ENCODE results near the gene RXYLT1.

Gene RXYLT1

DNA sequence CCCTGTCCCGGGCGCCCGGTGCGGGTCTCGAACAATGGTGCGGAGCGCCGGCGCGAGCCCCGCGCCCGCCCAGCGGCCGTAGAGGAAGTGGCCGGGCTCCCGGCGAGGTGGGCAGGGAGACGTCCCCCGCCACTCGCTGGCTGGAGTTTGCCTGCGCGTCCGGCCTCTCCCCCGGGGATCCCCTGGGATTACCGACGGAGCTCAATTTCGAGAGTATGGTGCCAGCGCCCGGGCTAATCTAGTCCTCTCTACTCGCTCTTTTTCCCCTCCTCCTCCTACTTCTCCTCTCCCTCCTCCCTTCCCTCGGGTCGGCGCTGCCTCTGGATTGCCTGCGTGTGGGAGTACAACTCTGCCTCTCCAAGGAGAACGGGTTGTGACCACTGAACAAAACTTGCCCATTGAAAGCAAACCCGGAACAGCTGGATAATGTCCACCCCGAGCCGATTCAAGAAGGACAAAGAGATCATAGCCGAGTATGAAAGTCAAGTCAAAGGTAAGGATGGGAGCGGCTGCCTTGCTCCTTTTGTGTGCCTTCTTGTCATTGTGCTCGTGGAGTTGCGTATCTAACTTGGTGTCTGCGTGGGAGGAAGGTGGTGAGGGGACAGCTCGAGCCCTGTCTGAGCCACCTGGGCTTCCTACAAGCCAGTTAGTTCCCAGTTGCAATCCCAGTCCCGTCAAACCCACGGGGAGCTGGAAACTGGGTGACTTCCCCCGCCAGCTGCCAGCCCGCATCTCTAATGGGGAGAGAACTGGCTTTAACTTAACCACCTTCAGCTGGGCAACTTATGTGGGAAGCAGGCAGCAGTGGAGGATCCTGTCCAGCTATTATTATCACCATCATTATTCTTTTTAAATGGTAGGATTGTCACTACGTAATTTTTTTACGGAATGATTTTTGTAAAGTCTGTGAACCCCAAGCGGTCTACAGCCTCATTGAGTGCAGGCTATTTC lies 65.0 kb downstream of the RXYLT1 start, which contains the start of gene SRGAP1:
SRGAP1 (plus strand) TSS at position 310 of the 951 bp plus-strand sequence; CDS start at position 427, 117 bp downstream.
- DNase-seq = peak; percentile 65 to 80

DNA sequence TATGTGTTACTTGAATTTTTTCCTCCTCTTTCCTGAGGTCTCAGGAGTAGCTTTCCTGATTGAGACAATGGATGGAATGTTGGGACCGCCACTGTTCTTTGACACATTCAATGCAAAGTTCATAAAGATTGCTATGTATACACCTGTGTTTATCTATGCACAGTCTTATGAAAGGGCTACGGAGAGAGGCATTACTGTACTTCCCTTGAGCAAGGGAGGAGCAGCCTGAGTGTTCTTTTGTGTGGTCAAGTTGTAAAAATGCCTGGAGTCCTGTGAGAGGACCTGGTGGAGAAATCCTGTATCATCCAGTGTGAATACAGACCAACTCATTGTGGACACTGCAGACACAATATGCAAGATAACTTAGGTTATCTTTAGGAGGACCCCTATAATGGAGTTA lies 66.0 kb downstream of the RXYLT1 start:
- peak; percentile 41 to 62 for DNase-seq

GRCh38 chr12:63846238-63846967 lies 66.7 kb downstream of the RXYLT1 start:
- DNase-seq = peak; percentile 46 to 68

- no peak for DNase-seq
Measured at GRCh38 chr12:63848450-63848849, 68.7 kb downstream of the RXYLT1 start.

GRCh38 chr12:63849106-63849620 lies 69.5 kb downstream of the RXYLT1 start:
- no peak for DNase-seq

DNA sequence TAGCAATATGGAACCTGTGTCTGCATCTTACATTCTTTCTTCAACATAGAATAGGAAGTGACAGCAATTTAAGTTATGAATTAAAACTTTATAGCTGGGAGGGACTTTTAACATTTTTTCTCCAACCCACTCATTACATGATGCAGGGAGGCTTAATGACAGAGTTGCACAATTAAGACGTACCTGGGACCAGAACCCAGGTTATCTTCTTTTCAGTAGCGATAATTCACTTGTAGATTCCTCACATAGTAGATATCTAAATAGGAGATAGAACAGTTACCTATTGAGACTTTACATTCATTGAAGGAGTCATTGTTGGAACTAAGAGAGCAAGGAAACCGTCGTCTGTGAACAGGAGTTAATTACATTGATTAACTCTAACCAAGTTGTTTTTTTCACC lies 69.9 kb downstream of the RXYLT1 start:
- DNase-seq = no peak

GRCh38 chr12:63853978-63854377 lies 74.3 kb downstream of the RXYLT1 start:
- no peak for DNase-seq

DNA sequence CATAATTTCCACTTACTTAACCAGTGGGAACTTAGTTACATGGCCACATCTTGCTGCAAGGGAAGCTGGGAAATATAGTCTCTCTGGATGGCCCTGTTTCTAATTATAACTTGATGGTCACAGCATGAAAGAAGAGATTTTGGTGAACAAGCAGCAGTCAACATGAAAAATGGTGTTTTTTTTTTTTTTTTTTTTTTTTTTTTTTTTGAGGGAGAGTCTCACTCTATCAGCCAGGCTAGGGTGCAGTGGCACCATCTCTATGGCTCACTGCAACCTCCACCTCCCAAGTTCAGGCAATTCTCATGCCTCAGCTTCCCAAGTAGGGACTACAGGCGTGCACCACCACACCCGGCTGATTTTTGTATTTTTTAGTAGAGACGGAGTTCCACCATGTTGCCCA lies 75.6 kb downstream of the RXYLT1 start:
- no peak for DNase-seq

- DNase-seq = no peak
Measured at GRCh38 chr12:63857771-63858670, 78.3 kb downstream of the RXYLT1 start.
